DMS53 treated with DMSO at 0.1 percent for 48 hours (cell line): Measurements from ENCODE around the gene TP73.
A peak's percentile ranks its signal among the peaks of the same experiment; 100 is the strongest.
"Not testable (repeated sequence)": the region's sequence is repeated elsewhere in the genome, so short reads cannot be mapped to it uniquely, and the experiment has no call there.

Source experiments
- DNase-seq: peaks from one replicate; lab custom pipeline; 2025; ENCODE audit not compliant: unreplicated experiment; lab: John Stamatoyannopoulos, UW

TP73 gene

GRCh38 chr1:3741566-3742438, 89.5 kb downstream of the TP73 start:
- no peak for DNase-seq

GRCh38 chr1:3742439-3743298, 90.4 kb downstream of the TP73 start:
- DNase-seq: no peak

GRCh38 chr1:3743421-3743820, 91.1 kb downstream of the TP73 start:
- DNase-seq: no peak

- DNase-seq: no peak
Measured at GRCh38 chr1:3743826-3744225, 91.5 kb downstream of the TP73 start.

DNA sequence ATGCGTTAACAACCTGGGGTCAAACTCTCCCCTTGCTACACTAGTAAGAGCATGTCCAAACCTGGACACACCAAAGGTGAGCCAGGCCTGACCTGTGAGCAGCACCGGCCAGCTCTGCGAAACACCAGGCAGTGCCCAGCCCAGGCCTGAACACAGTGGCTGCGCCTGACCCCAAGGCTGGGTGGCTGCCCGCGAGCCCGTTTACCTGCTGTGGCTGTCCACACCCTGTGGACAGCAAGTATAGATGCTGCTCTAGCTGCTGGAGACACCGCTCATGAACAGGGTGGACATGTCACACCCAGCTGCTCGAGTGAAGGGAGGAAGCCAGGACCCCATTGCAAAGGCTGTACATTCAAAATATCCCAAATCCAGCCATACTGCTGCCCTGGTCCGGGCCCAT, 92.3 kb downstream of the TP73 start:
- DNase-seq: no peak

DNA sequence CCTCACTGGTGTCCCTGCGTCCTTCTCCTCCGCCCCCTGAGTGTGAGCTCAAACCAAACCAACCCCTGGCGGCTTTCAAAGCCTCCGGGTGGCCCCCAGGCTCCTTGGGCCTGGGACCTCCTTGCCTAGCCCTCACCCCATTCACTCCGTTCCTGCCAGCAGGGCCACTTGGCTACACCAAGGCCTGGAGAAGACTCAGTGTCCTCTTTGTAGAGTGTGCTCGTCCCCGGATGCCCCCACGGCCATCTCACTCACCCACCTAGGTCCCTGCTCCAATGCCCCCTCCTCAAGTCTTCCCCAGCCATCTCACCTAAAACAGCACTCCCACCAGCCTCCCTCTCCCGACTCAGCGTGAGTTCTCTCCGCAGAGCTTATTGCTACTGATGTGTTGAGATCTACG, 92.8 kb downstream of the TP73 start:
- no peak for DNase-seq

DNA sequence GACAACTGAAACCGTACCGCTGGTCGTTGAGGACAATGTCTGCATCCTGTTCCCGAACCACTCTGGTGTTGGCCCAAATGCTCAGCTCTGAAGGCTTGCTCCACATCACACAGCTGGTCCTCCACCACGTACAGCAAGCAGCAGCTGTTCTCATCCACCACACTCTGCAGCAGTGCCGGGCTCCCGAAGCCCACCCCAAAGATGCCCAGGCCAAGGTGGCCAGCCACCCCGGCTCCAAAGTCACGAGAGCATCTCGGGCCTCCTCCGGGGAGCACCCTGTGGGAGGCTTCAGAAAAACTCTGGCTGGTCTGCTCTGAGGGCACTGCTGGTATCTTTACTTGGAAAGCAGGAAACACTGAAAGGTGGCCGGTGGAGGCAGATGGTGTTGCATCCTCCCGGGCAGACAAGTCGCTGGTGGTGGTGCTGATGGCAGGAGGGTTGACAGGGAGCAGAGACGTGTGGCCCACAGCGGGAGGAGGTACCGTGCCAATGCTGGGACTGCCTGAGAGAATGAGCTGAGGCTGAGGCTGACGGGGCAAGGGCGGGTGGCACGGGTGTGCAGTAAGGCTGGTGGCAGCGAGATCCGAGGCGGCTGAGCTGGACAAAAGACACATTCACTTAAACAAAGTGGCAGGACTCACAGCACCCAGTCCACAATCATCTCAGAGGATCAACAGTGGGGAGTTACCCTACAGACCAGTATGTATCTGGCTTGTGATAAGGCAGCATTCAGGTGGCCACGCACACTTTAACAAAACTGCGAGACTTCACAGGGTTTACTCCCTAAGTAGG, 93.5 kb downstream of the TP73 start:
- no peak for DNase-seq

- DNase-seq: no peak
Measured at GRCh38 chr1:3746389-3746829, 94.1 kb downstream of the TP73 start.

- DNase-seq: peak; percentile 79
Measured at GRCh38 chr1:3746830-3747521, 94.7 kb downstream of the TP73 start.

GRCh38 chr1:3747522-3747848, 95.2 kb downstream of the TP73 start:
- DNase-seq: no peak

DNA sequence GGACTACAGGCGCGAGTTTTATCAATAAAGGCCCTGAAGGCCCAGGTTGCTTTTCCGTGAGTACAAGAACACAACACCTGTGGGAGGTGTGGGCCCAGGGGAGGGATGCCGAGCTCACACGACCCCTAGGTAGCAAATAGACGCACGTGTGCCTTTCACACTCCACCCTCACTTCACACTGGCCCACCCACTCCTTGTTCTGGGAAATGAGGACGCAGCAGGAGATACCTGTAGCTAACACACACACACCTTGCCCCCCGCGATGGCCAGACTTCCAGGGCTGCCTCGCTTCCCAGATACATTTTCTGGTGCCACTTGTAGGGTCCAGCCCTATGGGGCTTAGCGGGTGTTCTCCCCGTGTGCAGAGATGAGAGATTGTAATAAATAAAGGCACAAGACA, 95.6 kb downstream of the TP73 start:
- no peak for DNase-seq

GRCh38 chr1:3748316-3748900, 96.1 kb downstream of the TP73 start:
- DNase-seq: not testable (repeated sequence)

- no peak for DNase-seq
Measured at GRCh38 chr1:3749512-3749911, 97.2 kb downstream of the TP73 start.

DNA sequence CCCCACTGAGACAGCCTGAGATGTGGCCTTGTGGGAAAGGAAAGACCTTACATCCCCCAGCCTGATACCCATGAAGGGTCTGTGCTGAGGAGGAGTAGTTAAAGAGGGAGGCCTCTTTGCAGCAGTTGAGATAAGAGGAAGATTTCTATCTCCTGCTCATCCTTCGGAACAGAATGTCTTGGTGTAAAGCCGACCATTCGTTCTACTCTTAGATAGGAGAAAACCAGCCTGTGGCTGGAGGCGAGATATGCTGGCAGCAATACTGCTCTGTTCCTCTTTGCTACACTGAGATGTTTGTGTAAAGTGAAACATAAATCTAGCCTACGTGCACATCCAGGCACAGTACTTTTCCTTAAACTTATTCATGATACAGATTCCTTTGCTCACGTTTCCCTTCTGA, 98.4 kb downstream of the TP73 start:
- DNase-seq: no peak

DNA sequence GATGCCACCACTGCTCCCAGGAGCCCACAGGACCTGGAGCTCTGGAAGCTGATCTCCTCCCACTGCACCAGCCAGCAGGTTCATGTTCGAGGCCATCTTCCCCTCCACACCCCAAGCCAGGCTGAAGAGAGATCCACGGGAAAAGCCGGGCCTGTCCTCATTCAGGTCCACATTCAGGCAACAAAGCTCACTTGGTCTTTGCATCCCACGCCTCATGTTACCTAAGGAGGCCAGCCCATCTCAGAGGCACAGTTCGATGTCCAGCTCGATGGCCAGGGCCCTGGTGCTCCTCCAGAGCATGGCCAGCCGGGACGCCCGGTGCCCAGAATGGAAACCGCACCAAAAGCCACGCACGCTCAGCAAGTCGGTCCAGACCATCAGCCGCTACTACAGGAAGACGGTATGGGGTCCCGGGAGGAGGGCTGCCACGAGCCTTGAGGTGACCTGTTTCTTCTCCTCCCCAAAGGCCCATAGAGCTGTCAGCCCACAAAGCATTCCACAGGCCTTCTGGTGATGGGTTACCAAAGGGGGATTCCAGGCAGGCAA, 100.2 kb downstream of the TP73 start, which contains the start of gene CCDC27:
Gene CCDC27, plus strand, starts transcription at position 51 of the 546 bp plus-strand sequence. Its CDS starts 32 bp downstream, at position 83.
- no peak for DNase-seq

DNA sequence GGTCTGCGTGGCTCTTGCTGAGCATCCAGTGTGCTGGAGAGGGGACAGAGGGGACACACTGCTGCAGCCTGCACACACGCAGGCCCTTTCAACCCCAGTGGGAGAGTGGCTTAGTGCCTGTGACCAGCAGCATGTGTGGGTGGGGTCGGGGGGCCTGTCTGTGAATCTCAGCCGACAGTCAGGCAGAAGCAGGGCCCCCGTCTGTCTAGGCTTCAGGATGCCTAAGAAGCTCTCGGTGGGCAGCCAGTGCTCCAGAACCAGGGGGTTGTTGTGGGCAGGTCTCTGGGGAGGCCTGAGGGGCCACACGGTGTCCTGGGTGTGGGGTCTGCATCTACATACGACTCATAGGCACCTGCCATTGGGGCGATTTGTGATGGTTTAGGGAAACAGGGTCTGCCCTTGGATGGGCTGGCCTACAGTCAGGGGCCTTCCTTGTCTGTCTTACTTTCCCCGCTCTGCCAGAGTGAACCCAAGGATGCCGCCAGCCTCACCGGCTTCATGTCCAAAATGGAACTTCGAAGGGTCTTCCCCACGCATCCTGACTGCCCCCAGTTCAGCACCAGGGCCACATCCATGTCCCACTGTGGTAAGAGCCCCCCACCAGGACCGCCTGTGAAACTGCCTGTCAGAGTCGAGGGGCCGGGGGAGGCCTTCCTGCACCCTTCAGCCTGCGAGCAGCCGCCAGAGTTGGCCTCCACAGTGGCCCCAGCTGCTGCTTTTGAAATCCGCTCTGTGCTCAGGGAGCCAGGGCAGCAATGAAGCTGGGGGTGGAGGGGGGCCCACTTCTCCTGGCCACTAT, 101.5 kb downstream of the TP73 start:
- DNase-seq: no peak

DNA sequence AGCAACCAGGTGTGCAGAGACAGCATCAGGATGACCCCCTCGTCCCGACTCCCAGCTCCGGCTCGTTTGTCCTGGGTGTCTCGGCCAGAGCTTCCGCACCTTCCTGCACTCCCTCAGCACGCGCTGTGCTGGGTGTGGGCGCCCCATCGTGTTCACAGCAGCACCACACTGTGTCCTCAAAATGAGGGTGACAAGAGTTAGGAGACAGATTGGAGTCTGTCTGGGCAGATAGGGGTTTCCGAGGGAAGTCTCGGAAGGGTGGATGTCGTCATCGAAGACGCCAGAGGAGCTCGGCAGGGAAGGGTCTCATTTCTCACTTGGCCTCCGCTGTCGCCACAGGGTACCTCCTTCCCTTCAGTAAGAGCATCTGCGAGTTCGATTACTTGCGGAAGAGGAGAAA, 104.1 kb downstream of the TP73 start:
- no peak for DNase-seq

DNA sequence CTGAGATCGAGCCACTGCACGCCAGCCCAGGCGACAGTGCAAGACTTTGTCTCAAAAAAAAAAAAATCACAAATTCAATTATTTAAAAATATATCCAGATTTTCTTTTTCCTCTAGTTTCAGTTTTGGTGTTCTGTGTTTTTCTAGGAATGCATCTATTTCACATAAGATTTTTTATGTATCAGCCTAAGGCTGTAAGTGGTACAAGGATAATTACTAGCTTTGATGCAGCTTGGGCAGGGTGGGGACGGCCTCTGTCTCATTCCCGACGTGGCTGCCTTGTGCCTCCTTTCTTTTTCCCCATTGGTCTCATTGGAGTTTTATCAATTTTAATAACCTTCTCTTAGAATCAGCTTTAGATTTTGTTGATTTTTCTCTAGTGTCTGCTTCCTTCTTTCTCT, 106.8 kb downstream of the TP73 start:
- no peak for DNase-seq

- DNase-seq: no peak
Measured at GRCh38 chr1:3759796-3760195, 107.5 kb downstream of the TP73 start.
